HG03066 (cell line): ENCODE results near the gene CLSTN1.

Experiments
- ATAC-seq: cut with Tn5 transposase; IDR thresholded peaks from one replicate; pipeline ENCODE4 v1.9.1; 2021; ENCODE audit warnings: low read depth; ENCODE audit not compliant: unreplicated experiment

CLSTN1 gene

DNA sequence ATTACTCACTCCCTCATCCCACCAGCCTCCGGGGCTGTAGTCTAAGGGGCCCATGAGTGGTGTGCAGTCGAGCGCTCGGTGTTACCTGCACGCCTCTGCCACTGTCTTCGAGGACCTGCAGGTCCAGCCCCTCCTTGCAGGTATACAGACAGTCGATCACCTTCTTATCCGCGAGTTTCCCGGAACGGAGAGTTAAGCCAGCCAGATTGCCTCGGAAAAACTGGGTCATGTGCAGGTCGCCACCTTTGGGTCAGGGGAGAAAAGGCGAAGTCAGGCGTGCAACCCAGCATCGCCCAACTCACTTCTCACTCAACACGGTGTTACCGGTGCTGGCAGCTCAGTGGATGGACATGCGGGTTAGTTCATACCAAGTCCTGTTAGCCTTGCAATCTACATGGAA, 88.0 kb downstream of the CLSTN1 start:
- no peak for ATAC-seq

DNA sequence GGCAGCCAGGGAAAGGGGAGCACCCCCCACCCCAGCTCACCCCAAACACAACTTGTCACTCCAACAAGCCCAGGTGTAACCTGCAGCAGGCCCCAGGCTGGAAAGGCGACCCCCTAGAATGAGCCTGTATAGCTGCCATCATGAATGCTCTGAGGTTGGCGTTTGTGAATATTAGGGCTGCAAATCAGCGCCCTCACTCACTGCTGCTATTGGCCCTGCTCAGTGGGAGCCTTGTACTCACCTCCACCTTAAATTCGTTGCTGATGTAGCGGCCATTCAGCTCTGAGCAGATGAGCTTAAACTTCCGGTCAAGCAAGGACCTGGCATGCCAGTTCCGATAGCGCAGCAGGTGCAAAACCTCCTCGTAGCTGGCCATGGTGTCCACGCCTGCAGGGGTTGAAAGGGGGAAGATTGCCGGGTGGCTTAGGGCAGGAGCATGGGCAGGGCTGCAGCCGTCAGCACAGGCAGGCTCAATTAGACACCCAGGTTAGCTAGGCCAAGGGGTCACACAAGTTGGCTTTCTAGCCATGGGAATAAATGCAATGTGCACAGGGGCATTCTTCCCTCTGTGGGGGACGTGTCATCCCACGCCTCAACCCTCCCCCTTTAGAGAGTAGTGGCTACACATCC, 90.5 kb downstream of the CLSTN1 start:
- no peak for ATAC-seq

DNA sequence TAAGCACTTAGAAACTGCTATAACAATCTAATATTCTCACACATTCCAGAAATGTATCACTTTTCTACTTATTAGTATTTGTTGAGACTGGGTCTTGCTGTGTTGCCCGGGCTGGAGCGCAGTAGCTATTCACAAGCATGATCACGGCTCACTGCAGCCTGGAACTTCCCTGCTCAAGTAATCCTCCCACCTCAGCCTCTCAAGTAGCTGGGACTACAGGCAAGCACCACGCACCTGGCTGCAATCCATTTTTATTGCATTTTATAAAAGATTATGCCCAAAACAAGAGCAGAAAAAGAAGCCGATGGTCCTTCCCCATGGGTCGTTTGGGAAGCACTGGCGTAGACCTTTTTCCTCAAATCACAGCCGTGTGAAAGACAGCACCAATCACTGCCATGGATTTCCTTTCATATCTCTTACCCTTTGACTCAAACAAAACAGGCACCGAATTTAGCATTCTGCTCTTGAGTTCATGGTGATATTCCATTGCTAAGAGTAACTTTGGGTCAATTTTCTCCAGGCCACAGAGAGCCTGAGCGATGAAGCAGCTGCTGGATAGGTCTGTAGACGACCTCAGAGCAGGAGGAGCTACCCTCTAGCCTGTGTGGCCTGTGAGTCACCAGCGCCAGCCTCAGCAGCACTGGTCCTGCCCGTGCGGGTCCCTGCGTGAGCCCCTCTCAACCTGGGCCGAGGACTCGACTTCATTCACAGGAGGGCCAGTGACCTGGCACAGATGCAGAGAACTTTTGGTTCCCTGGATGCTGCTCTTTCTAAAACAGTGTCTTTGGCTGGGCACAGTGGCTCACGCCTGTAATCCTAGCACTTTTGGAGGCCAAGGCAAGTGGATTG, 91.4 kb downstream of the CLSTN1 start:
- ATAC-seq = no peak

DNA sequence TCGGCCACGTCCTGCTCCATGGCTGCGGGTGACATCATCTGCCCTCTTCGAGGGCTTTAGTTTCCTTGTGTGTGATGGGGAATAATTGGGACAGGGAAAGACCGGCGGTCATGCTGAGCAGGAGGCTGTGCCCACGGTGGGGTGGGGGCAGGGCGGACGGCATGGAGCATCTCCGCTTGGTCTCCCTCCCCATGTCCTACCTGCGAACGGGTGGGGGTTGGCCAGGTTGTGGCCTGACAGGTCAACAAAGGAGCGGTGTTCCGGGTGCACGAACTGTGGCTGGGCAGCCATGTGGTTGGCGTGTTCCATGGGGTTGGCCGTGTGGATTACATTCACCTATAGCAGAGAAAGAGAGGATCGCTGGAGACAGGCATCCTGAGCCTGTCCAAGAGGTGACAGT, 92.2 kb downstream of the CLSTN1 start:
- no peak for ATAC-seq

DNA sequence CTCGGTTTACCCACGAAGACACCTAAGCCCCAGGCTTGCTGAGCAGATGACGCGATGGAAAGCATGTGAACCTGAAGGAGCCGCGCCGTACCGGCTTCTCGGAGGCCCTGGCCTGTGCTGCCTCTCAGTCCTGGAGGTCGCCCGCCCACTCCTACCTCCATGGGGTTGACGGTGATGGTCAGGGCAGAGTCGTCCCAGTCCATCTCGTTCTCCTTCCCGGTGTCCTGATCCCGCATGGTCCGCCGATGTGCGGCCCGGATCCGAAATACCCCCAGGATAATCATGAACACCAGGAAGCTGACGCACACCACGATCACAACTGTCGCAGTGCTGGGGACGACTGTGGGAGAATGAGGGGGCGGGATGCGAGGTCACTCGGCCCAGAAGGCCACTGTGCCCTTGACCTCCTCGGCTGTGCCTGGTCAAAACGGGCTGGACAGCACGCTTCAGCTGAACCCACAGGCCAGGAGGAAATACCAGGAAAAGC, 92.7 kb downstream of the CLSTN1 start:
- ATAC-seq = no peak

DNA sequence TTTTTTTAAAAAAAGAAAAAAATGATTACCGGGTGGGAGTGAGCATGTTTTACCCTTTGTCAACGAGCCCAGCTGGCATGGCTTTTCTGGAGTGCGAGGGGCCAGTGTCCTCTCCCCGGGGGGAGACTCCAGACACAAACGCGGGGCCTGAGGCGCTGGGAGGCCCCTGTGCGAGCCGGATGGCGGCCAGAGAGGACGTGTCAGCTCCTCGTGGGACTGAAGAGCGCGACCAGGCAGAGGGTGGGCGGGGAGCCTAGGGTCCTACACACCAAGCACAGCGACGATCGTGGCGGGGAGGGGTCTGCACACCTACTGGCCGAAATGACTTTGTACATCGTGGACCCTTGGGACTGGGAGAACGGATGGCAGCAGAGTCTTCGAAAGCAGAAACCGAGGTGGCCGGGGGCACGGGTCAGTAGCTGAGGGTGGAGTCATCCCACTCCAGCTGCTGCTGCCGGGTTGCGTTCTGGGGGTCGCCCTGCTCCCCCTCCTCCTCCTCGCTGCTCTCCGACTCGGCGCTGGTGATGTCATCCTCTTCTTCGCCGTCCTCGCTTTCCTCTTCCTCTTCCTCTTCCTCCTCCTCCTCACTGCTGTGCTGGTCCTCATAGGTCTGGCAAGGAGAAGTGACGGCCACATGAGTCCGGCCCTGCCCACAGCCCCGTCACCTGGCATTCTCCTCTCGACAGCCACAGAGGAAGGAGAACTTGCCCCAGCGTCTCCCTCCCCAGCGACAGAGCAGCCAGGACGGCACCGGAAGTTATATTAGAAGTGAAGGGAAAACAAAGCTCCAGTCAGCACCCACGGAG, 93.5 kb downstream of the CLSTN1 start:
- no peak for ATAC-seq

DNA sequence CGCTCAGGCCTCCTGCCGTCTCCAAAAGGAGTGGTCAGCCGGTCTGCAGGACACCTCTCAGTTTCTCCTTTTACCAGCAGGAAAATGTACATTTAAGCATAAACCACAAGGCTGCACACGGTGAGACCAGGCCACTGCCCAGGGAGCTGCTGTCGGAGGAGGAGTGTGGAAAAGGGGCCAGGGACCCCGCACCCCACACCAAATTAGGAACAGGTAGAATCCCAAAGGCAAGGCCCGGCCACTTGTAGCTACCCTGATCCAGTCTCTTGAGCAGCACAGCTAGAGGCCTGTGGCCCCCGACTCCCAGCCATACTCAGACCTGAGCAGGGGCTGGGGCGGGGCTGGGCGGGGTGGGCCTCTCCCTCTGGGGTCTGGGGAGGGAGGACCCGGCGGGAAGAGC, 94.2 kb downstream of the CLSTN1 start:
- ATAC-seq = no peak

DNA sequence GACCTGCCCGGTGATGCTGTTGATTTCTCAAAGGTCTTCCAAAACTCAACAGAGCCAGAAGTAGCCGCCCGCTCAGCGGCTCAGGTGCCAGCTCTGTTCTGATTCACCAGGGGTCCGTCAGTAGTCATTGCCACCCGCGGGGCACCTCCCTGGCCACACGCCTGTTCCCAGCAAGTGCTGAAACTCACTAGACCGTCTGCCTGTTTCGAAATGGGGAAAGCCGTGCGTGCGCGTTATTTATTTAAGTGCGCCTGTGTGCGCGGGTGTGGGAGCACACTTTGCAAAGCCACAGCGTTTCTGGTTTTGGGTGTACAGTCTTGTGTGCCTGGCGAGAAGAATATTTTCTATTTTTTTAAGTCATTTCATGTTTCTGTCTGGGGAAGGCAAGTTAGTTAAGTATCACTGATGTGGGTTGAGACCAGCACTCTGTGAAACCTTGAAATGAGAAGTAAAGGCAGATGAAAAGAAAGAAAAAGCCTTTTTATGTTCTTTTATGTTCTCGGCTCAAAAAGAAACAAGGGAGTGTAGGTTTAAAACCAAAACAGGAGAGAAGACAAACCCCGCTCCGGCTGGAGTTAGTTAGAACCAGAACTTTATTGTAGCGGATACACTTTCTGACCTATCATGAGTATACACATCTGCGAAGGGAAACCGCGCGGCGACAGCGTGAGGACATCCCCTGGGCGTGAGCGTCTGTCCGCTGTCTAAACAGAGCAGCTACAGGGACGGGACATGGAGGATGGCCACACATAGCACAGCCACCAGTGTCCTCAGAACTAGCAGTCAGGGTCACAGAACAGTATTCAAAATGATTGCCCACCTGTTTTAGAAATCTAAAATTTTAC, 95.1 kb downstream of the CLSTN1 start:
- ATAC-seq = no peak

DNA sequence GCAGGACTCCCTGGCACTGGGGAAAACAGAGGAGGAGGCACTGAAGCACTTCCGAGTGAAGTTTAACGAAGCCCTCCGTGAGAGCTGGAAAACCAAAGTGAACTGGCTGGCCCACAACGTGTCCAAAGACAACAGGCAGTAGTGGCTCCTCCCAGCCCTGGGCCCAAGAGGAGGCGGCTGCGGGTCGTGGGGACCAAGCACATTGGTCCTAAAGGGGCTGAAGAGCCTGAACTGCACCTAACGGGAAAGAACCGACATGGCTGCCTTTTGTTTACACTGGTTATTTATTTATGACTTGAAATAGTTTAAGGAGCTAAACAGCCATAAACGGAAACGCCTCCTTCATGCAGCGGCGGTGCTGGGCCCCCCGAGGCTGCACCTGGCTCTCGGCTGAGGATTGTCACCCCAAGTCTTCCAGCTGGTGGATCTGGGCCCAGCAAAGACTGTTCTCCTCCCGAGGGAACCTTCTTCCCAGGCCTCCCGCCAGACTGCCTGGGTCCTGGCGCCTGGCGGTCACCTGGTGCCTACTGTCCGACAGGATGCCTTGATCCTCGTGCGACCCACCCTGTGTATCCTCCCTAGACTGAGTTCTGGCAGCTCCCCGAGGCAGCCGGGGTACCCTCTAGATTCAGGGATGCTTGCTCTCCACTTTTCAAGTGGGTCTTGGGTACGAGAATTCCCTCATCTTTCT, 96.7 kb downstream of the CLSTN1 start:
- ATAC-seq = no peak

DNA sequence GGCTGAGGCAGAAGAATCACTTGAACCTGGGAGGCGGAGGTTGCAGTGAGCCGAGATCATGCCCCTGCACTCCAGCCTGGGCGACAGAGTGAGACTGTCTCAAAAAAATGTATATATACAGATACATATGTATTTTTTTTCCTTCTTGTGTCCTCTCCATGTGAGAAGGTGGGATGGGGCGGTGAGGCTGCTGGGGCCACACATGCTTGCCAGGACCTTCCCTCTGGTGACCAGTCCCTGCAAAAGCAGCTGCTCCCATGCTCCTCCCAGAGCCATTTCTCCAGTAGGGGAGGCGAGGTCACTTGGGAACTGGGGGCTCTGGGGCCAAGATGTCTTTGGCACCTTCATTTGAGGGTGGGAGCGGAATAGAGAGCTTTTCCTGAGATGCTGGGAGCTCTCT, 97.4 kb downstream of the CLSTN1 start:
- no peak for ATAC-seq

DNA sequence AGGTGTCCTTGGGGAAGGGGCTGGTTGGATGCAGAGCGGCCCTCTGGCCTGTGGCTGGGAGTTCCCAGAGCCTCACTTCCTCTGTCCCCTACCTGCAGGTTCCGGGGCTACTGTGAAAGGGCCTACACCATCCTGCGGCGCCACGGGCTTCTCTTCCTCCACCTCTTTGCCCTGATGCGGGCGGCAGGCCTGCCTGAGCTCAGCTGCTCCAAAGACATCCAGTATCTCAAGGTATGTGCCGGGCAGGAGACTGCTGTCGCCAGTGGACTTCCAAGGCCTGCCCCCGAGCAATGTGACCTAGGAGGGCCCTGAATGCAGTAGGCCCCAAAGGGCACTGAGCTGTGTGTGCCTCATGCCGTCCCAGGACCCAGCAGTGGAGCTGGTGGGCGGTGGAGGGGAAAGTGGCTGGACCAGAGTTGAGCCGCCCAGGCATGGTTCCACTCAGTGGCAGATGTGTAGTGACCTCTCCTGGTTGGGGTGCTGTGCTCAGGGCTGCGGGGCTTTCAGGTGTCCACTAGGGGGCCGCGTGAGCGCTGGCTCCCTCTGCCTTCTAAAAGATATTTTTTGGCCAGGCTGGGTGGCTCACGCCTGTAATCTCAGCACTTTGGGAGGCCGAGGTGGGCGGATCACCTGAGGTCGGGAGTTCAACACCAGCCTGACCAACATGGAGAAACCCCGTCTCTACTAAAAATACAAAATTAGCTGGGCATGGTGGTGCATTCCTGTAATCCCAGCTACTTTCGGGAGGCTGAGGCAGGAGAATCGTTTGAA, 98.9 kb downstream of the CLSTN1 start:
- no peak for ATAC-seq

DNA sequence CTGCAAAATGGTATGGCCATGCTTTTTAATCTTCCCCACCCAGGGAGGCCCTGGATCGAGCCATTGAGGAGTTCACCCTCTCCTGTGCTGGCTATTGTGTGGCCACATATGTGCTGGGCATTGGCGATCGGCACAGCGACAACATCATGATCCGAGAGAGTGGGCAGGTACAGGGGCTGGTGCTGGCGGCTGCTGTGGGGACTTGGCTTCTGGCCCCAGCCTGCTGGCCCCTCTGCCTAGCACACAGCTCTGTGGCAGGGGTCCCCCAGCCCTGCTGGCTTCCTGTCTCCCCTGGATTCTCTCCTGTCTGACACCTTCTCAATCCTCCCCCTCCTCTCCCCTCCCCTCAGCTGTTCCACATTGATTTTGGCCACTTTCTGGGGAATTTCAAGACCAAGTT, 99.8 kb downstream of the CLSTN1 start:
- ATAC-seq = no peak

DNA sequence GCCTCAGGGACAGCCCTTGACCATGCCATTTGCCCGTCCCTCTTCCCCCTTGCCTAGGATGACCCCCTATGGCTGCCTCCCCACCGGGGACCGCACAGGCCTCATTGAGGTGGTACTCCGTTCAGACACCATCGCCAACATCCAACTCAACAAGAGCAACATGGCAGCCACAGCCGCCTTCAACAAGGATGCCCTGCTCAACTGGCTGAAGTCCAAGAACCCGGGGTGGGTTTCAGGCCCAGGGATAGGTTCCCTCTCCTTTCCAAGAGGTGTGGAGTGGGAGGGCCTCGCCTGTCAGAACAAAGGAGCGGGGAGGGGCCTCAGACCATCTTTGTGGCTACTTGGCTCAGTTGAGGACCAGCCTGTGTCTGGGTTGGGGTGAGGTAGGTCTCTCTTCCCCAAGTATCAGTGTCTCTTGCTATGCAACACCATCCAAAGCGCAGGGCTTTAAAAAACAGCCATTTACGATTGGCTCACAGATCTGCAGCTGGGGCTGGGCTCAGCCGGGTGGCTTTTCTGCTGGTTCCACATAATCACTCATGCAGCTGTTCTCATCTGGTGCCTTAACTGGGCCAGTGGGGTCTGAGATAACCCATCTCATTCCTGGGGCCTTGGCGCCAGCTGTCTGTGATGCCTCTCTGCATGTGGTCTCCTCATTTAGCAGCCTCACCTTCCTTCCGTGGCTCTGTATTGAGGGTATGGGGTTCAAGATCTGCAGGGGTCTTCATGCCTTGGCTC, 100.5 kb downstream of the CLSTN1 start:
- ATAC-seq = no peak

DNA sequence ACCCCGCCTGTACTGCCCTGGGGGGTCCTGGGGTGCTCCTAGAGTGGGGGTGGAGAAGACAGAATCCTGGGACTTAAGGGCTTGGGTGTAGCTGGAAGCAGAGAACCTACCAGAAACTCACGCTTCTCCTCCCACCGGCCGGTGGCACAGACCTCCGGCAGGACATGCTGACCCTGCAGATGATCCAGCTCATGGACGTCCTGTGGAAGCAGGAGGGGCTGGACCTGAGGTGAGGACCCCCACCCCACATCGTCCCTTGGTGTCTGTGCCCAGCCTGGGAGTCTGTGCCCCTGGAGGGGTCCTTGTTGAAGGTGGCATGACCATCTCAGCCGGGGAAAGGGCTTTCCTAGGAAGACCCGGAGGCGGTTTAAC, 101.4 kb downstream of the CLSTN1 start:
- ATAC-seq = no peak

DNA sequence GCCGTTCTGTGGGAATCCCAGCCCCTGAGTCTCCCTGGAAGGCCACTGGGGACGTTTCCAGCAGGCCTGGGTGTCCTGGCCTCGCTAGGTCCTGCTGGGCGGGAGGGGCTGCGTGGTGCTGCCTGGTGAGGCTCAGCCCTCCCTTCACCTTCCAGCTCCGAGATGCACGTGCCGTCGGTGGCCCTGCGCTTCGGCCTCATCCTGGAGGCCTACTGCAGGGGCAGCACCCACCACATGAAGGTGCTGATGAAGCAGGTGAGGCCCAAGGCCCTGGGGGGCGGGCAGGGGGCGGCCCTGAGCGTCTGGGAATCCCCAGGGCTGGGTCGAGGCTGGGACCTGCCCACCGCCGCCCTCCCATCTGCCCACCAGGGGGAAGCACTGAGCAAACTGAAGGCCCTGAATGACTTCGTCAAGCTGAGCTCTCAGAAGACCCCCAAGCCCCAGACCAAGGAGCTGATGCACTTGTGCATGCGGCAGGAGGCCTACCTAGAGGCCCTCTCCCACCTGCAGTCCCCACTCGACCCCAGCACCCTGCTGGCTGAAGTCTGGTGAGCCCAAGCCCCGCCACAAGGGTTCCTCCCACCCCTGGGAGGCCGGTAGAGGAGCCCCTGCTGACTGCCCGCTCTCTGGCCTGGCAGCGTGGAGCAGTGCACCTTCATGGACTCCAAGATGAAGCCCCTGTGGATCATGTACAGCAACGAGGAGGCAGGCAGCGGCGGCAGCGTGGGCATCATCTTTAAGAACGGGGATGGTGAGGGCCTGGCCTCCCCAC, 102.0 kb downstream of the CLSTN1 start:
- no peak for ATAC-seq

DNA sequence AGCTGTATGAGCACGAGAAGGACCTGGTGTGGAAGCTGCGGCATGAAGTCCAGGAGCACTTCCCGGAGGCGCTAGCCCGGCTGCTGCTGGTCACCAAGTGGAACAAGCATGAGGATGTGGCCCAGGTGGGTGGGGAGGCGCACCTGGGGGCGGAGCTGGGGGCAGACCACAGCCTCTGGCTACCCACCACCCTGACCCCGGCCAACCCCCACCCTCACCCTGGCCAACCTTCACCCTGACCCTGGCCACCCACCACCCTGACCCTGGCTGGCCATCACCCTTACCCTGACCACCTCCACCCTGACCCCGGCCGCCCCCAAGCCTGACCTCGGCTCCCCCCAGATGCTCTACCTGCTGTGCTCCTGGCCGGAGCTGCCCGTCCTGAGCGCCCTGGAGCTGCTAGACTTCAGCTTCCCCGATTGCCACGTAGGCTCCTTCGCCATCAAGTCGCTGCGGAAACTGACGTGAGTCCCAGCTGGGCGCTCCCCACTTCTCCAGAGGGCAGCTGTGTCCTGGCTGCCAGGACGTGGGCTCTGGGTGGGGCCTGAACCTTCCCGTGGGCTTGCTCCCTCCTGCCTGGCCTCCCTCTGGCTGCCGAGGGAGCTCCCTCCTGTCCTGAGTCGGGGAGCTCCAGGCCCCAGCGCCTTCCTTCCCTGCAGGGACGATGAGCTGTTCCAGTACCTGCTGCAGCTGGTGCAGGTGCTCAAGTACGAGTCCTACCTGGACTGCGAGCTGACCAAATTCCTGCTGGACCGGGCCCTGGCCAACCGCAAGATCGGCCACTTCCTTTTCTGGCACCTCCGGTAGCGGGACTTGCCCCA, 102.8 kb downstream of the CLSTN1 start:
- ATAC-seq = no peak
